Astrocyte (in vitro differentiated cells and primary cell): Measurements from ENCODE around the gene AUTS2. TPM values are rescaled to one million over a fixed set of nuclear protein-coding genes. Genes with fewer than 3 reads are reported as not detected.
A peak's percentile ranks its signal among the peaks of the same experiment; 100 is the strongest.

Experiments
- DNase-seq: peaks from one replicate; pipeline ENCODE4 v3.0.0-alpha.2; 2010; ENCODE audit warnings: low read depth
- FAIRE-seq: peaks from 2 replicates; lab custom pipeline; 2011; peaks lifted over from hg19 to GRCh38; lab: Jason Lieb, UNC
- H2AFZ ChIP-seq: 2 replicates; pipeline ENCODE4 v1.6.0; 2012; ENCODE audit warnings: low read depth, low read length, inconsistent platforms
- H3K27ac ChIP-seq: 2 replicates; pipeline ENCODE4 v1.5.1; 2011; ENCODE audit warnings: low read depth, low read length, inconsistent platforms
- H3K27me3 ChIP-seq: 2 replicates; pipeline ENCODE4 v1.6.0; 2011; ENCODE audit warnings: low read length, inconsistent platforms; ENCODE audit not compliant: insufficient read depth
- H3K36me3 ChIP-seq: 2 replicates; pipeline ENCODE4 v1.5.1; 2011; ENCODE audit warnings: low read length, inconsistent platforms; ENCODE audit not compliant: insufficient read depth
- H3K4me1 ChIP-seq: 2 replicates; pipeline ENCODE4 v1.5.1; 2011; ENCODE audit warnings: low read length, inconsistent platforms; ENCODE audit not compliant: insufficient read depth
- H3K4me2 ChIP-seq: 2 replicates; pipeline ENCODE4 v1.6.0; 2012; ENCODE audit warnings: low read length, inconsistent platforms
- H3K4me3 ChIP-seq: 2 replicates; pipeline ENCODE4 v1.5.1; 2011; ENCODE audit warnings: low read depth, mild to moderate bottlenecking, low read length, inconsistent platforms; ENCODE audit not compliant: insufficient read depth
- H3K79me2 ChIP-seq: 2 replicates; pipeline ENCODE4 v1.6.0; 2012; ENCODE audit warnings: mild to moderate bottlenecking, low read length, inconsistent platforms; ENCODE audit not compliant: insufficient read depth
- H3K9ac ChIP-seq: 2 replicates; pipeline ENCODE4 v1.6.0; 2012; ENCODE audit warnings: mild to moderate bottlenecking, low read length, inconsistent platforms
- H3K9me3 ChIP-seq: 2 replicates; pipeline ENCODE4 v1.5.1; 2012; ENCODE audit warnings: low read depth, mild to moderate bottlenecking, low read length, inconsistent platforms; ENCODE audit not compliant: insufficient read depth
- H4K20me1 ChIP-seq: 2 replicates; pipeline ENCODE4 v1.6.0; 2012; ENCODE audit warnings: low read length, inconsistent platforms; ENCODE audit not compliant: insufficient read depth
- H3K27ac Mint-ChIP-seq: one replicate; pipeline ENCODE4 v1.8.0; 2021; ENCODE audit warnings: mild to moderate bottlenecking, mixed read lengths; ENCODE audit not compliant: unreplicated experiment
- H3K27me3 Mint-ChIP-seq: one replicate; pipeline ENCODE4 v1.8.0; 2021; ENCODE audit warnings: low read depth, mixed read lengths; ENCODE audit not compliant: unreplicated experiment
- H3K36me3 Mint-ChIP-seq: one replicate; pipeline ENCODE4 v1.8.0; 2021; ENCODE audit warnings: low read depth, mixed read lengths; ENCODE audit not compliant: unreplicated experiment
- H3K4me1 Mint-ChIP-seq: one replicate; pipeline ENCODE4 v1.8.0; 2021; ENCODE audit warnings: low read depth, mixed read lengths; ENCODE audit not compliant: unreplicated experiment
- H3K4me3 Mint-ChIP-seq: one replicate; pipeline ENCODE4 v1.8.0; 2021; ENCODE audit warnings: mild to moderate bottlenecking, moderate library complexity, mixed read lengths; ENCODE audit not compliant: unreplicated experiment
- H3K9me3 Mint-ChIP-seq: one replicate; pipeline ENCODE4 v1.8.0; 2021; ENCODE audit warnings: mild to moderate bottlenecking, mixed read lengths; ENCODE audit not compliant: unreplicated experiment
- EZH2 ChIP-seq: IDR thresholded peaks from 2 replicates; pipeline ENCODE4 v1.6.1; 2012; ENCODE audit warnings: mild to moderate bottlenecking, low read length, inconsistent platforms; ENCODE audit not compliant: insufficient read depth
- total RNA-seq: library from RNA; stranded (reverse); gene quantifications from 2 replicates; pipeline ENCODE4 v1.2.1, GENCODE V29; 2021
- TF ChIP-seq, protein P1 (sequence below): IDR thresholded peaks from 2 replicates; pipeline ENCODE4 v1.5.1; 2011; ENCODE audit warnings: low read depth, mild to moderate bottlenecking, inconsistent platforms, low read length, moderate library complexity; ENCODE audit not compliant: insufficient read depth

AUTS2 gene
- total RNA-seq, 1 donor from 2014 or later = 73.2 TPM

DNA sequence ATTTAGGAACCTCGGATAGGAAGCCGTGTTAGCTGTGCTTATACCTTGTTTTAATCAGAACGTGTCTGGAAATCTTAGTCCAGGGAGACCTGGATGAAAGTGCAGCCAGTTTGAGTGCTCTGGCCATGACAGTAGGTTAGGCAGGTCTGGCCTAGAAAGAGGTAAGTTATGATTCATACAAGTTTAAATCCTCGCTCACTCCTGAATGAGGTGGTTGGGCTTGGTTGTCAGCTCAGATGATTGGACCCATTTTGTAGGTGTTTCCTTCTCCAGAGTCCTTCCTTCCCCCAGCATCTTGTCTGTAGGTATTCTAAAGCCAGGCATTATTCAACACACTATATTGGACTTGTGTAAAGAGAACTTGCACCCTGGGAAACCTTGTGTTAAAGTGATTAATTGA lies 971.8 kb downstream of the AUTS2 start:
- TF ChIP-seq, protein P1, sequence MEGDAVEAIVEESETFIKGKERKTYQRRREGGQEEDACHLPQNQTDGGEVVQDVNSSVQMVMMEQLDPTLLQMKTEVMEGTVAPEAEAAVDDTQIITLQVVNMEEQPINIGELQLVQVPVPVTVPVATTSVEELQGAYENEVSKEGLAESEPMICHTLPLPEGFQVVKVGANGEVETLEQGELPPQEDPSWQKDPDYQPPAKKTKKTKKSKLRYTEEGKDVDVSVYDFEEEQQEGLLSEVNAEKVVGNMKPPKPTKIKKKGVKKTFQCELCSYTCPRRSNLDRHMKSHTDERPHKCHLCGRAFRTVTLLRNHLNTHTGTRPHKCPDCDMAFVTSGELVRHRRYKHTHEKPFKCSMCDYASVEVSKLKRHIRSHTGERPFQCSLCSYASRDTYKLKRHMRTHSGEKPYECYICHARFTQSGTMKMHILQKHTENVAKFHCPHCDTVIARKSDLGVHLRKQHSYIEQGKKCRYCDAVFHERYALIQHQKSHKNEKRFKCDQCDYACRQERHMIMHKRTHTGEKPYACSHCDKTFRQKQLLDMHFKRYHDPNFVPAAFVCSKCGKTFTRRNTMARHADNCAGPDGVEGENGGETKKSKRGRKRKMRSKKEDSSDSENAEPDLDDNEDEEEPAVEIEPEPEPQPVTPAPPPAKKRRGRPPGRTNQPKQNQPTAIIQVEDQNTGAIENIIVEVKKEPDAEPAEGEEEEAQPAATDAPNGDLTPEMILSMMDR = no peak
- TF ChIP-seq EZH2 = no peak
- no peaks in the 10 kb centered on the region for H3K9me3 ChIP-seq
- H3K4me1 ChIP-seq = peaks cover 29% of the 10 kb centered on the region
- DNase-seq (no peak), FAIRE-seq (no peak)
- no peaks in the 10 kb centered on the region for H3K36me3 ChIP-seq
- H3K27ac ChIP-seq = no peak overlapping the region
- peaks cover 7% of the 10 kb centered on the region for H3K9me3 Mint-ChIP-seq
- no peak overlapping the region for H2AFZ ChIP-seq
- H3K27me3 Mint-ChIP-seq = no peaks in the 10 kb centered on the region
- peaks cover 58% of the 10 kb centered on the region for H3K4me1 Mint-ChIP-seq
- no peak overlapping the region for H3K4me3 Mint-ChIP-seq
- no peaks in the 10 kb centered on the region for H4K20me1 ChIP-seq
- H3K4me3 ChIP-seq = no peak overlapping the region
- no peaks in the 10 kb centered on the region for H3K79me2 ChIP-seq
- no peak overlapping the region for H3K9ac ChIP-seq
- no peak overlapping the region for H3K4me2 ChIP-seq
- H3K27me3 ChIP-seq = no peaks in the 10 kb centered on the region
- no peaks in the 10 kb centered on the region for H3K36me3 Mint-ChIP-seq
- H3K27ac Mint-ChIP-seq = no peak overlapping the region

DNA sequence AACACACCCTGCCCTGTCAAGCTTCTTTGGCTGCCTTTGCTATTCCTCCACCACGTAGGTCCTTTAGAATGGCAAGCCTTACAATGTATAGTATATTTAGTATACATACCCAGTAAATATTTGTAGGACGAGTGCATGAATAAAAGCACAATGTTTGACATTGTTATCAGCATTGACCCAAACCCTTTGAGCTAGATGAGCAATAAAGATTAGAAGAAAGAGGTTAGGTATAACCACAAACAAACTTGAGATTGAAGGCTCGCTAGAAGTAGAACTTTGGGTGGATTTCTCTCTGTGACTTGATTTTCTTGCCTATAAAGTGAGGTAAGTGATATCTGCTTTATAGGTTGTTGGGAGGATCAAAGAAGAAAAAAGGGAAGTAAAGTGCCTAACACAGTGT lies 972.7 kb downstream of the AUTS2 start:
- Histone ChIP-seq H3K9ac (no peak overlapping the region), H3K4me2 (peak overlapping the region; percentile 59), H3K79me2 (no peaks in the 10 kb centered on the region), H2AFZ (no peak overlapping the region), H4K20me1 (no peaks in the 10 kb centered on the region), H3K27me3 (no peaks in the 10 kb centered on the region), H3K4me3 (no peak overlapping the region), H3K27ac (no peak overlapping the region), H3K36me3 (no peaks in the 10 kb centered on the region), H3K9me3 (no peaks in the 10 kb centered on the region), H3K4me1 (peaks cover 37% of the 10 kb centered on the region)
- peak overlapping the region; percentile 16 for H3K27ac Mint-ChIP-seq
- peaks cover 7% of the 10 kb centered on the region for H3K9me3 Mint-ChIP-seq
- no peak overlapping the region for H3K4me3 Mint-ChIP-seq
- H3K36me3 Mint-ChIP-seq = no peaks in the 10 kb centered on the region
- no peak for DNase-seq
- no peak for TF ChIP-seq EZH2
- TF ChIP-seq, protein P1 = no peak
- no peak for FAIRE-seq
- H3K4me1 Mint-ChIP-seq = peaks cover 68% of the 10 kb centered on the region
- no peaks in the 10 kb centered on the region for H3K27me3 Mint-ChIP-seq

DNA sequence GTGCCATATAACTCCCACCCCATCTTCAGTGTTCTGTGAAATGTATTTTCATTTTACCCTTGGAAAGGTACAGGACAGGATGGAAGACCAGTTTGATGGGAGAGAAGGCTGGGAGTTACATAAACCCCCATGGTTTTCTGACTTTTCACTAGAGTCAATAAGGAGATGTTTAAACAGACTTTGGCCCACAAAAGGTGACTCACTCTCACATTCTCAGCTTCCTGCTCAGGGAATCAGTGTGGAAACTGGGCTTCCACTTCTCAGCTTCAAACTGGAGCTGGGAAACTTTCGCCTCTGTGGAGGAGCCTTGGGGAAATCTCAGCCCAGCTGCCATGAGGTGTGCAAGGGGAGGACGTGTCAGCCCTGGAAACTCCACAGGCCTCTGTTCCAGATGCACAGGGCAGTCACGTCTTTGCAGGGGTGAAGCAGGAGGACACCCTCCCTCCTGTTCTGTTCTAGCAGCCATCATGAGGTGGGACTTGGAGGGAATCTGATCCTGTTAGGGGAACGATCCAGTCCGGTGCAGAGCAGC lies 973.2 kb downstream of the AUTS2 start:
- Histone ChIP-seq H3K4me2 (peak overlapping the region; percentile 59), H4K20me1 (no peaks in the 10 kb centered on the region), H3K36me3 (no peaks in the 10 kb centered on the region), H3K27ac (peak overlapping the region; percentile 11), H3K4me3 (no peak overlapping the region), H3K79me2 (no peaks in the 10 kb centered on the region), H3K4me1 (peaks cover 37% of the 10 kb centered on the region), H3K27me3 (no peaks in the 10 kb centered on the region), H2AFZ (peak overlapping the region; percentile 4), H3K9ac (no peak overlapping the region), H3K9me3 (no peaks in the 10 kb centered on the region)
- H3K27me3 Mint-ChIP-seq = no peaks in the 10 kb centered on the region
- DNase-seq (peak; percentile 82), FAIRE-seq (peak; percentile 82)
- H3K4me3 Mint-ChIP-seq = no peak overlapping the region
- H3K36me3 Mint-ChIP-seq = no peaks in the 10 kb centered on the region
- H3K4me1 Mint-ChIP-seq = peaks cover 73% of the 10 kb centered on the region
- no peak for TF ChIP-seq EZH2
- TF ChIP-seq, protein P1 = no peak
- peaks cover 7% of the 10 kb centered on the region for H3K9me3 Mint-ChIP-seq
- peak overlapping the region; percentile 89 for H3K27ac Mint-ChIP-seq
